Cardiac ventricle fibroblast (primary cell): ENCODE results near the gene NDRG4. TPM values are rescaled to one million over a fixed set of nuclear protein-coding genes. Genes with fewer than 3 reads are reported as not detected.

Source experiments
- total RNA-seq: library from RNA; depleted of rRNA; stranded (reverse); fragments of >200 nt; gene quantifications from 2 replicates; pipeline ENCODE4 v1.2.3, GENCODE V29; 2015

NDRG4 gene
- total RNA-seq = 4.8 and 6.5 TPM in 2 replicates

GRCh38 chr16:58499615-58500351 is at the start of gene NDRG4:
TSS of gene NDRG4 (plus strand) at chr16:58500143. CDS start at chr16:58500249, 106 bp downstream.

GRCh38 chr16:58515125-58515870 is 15.4 kb downstream of the NDRG4 start, which contains the start of gene SETD6:
TSS of gene SETD6 (plus strand) at chr16:58515517. CDS start at chr16:58515538, 21 bp downstream.

Other genes starting within 250 kb of the NDRG4 start
- not detected in 2 replicates for gene PRSS54, start 205.1 kb upstream of the NDRG4 start, total RNA-seq
- 1.00 and 2.7 TPM in 2 replicates for gene GINS3, start 107.7 kb upstream of the NDRG4 start, total RNA-seq
- 7.1 and 9.0 TPM in 2 replicates for gene SETD6, start 15.4 kb downstream of the NDRG4 start, total RNA-seq
- gene CNOT1, start 129.7 kb downstream of the NDRG4 start, total RNA-seq = 63.1 and 67.6 TPM in 2 replicates
- 11.2 and 12.1 TPM in 2 replicates for gene SLC38A7, start 184.6 kb downstream of the NDRG4 start, total RNA-seq
- 24.1 and 28.1 TPM in 2 replicates for gene GOT2, start 234.2 kb downstream of the NDRG4 start, total RNA-seq